Adrenal gland (tissue), 12 donors: ENCODE measurements around the gene CUL4A. TPM values are rescaled to one million over a fixed set of nuclear protein-coding genes. Genes with fewer than 3 reads are reported as not detected.

Source experiments
- DNase-seq, 7 donors: peaks; one replicate each; pipeline ENCODE4 v3.0.0-alpha.2; 2019 to 2020
- H3K27ac ChIP-seq, 5 donors: fragments of 200-600 bp; sonication (generic) in 4 of 5; 1 replicate in 3 of 5; 2 replicates in 2 of 5; pipeline versions ENCODE4 v1.5.1 to v1.8.0; 2016 to 2020; ENCODE audit warnings: mild to moderate bottlenecking in 1 of 5
- H3K27me3 ChIP-seq: fragments of 200-600 bp; 2 replicates; pipeline ENCODE4 v1.8.0; 2021
- H3K36me3 ChIP-seq, 2 donors: fragments of 200-600 bp; replicated peaks in 1 of 2; 1 replicate in 1 of 2; 2 replicates in 1 of 2; pipeline versions ENCODE4 v1.5.1 to v1.8.0; 2018 to 2022
- H3K4me1 ChIP-seq, 2 donors: fragments of 200-600 bp; replicated peaks in 1 of 2; 1 replicate in 1 of 2; 2 replicates in 1 of 2; pipeline versions ENCODE4 v1.5.1 to v1.8.0; 2018 to 2021
- H3K4me3 ChIP-seq, 4 donors: fragments of 200-600 bp; sonication (generic) in 3 of 4; one replicate each; pipeline ENCODE4 v1.5.1; 2016 to 2018
- H3K9me3 ChIP-seq, 3 donors: fragments of 200-600 bp; sonication (generic) in 1 of 3; replicated peaks in 1 of 3; 1 replicate in 2 of 3; 2 replicates in 1 of 3; pipeline versions ENCODE4 v1.5.1 to v1.8.0; 2016 to 2021
- POLR2A ChIP-seq, 2 donors: fragments of 450-650 bp; IDR thresholded peaks; one replicate each; pipeline ENCODE4 v1.6.1; 2017; ENCODE audit warnings: antibody characterized with exemption in 2 of 2, mild to moderate bottlenecking in 2 of 2, moderate library complexity in 1 of 2
- WGBS, 4 donors: extraction: QIAGEN DNeasy Blood & Tissue Kit in 2 of 4; methylation state at CpG; one replicate each; pipeline versions ENCODE4 v1.1.5 to v1.1.7; 2013 to 2017; 5-methylcytosine and 5-hydroxymethylcytosine counted together
- intact Hi-C, 2 donors: fragments of 100-400 bp; cut with DNase I; formaldehyde crosslinking; loops; one replicate each; pipeline versions ENCODE4 v1.14.1 to v1.15.0; 2022 to 2023
- polyA plus RNA-seq, 3 donors: library from polyadenylated mRNA; stranded (reverse); fragments of 200-250 nt in 2 of 3; fragments of 350-450 nt in 1 of 3; fragmentation: Illumina TruSeq in 1 of 3; extraction: RNeasy Lipid Tissue Mini Kit (QIAGEN cat#74804) in 1 of 3; gene quantifications; one replicate each; pipeline ENCODE4 v1.2.3, GENCODE V29; 2013 to 2014
- total RNA-seq, 9 donors: library from RNA; depleted of rRNA in 4 of 9; stranded (reverse); fragments of >200 nt in 4 of 9; fragments of 120-200 nt in 1 of 9; fragmentation: NEBNext Ultra II Directional in 1 of 9; extraction: Animal tissue kit (Norgen Biotek cat#: 25700) in 1 of 9; gene quantifications; one replicate each; pipeline versions ENCODE4 v1.1.0 to v1.2.4, GENCODE V29; 2013 to 2023
- TF ChIP-seq, protein P1 (sequence below), 6 experiments: fragments of 450-650 bp in 4 of 6; fragments of 200-600 bp in 2 of 6; sonication (generic) in 1 of 6; IDR thresholded peaks; 1 replicate in 5 of 6; 2 replicates in 1 of 6; pipeline versions ENCODE4 v1.5.1 to v1.8.0; 2016 to 2021; ENCODE audit warnings: antibody characterized with exemption in 6 of 6, mild to moderate bottlenecking in 2 of 6, moderate library complexity in 1 of 6
- donor health status: healthy with polysubstance abuse.
- donor health status: Bipolar disorder and iron deficiency.
- donor health status: DM: yes; HTN: yes; CAD: no.
- donor health status: DM: no; HTN: no; CAD: no.
- donor health status: DM: no; HTN: no; CAD: no.
- donor health status: DM: yes; HTN: yes; CAD: no.

CUL4A gene
- total and polyA plus RNA-seq, 12 donors: 27.6 to 90.4 (median 58.7) TPM

DNA sequence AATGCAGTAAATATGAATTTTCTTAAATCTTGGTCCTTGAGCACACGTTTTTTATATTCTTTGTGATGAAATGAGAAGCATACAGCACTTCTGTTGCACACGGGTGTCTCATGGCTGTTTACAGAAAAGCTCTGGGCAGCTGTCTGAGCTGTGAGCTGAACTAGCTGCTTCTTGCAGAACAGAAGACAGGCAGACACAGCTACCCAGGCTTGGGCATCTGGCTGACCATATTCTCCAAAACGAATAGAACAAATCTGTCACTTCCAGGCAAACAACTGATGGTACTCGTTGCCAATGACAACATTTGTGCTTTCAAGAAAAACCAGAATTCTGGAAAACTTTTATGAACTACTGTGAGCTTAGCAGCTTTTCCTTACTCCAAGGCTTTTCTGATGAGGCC, 17.1 kb upstream of the CUL4A start:
- no peak for DNase-seq
- H3K36me3 ChIP-seq: peaks cover 0 to 82% of the 10 kb centered on the region in 2 donors
- 66 to 85% (median 77%) methylated on average over 4 of the region's 4 CpGs for WGBS, 4 donors
- no peak overlapping the region for H3K27ac ChIP-seq
- no peak overlapping the region for H3K4me3 ChIP-seq
- no peaks in the 10 kb centered on the region for H3K9me3 ChIP-seq
- H3K4me1 ChIP-seq: peaks cover 0 to 6% of the 10 kb centered on the region in 2 donors
- intact Hi-C loops: no loop called here
- TF ChIP-seq, protein P1, sequence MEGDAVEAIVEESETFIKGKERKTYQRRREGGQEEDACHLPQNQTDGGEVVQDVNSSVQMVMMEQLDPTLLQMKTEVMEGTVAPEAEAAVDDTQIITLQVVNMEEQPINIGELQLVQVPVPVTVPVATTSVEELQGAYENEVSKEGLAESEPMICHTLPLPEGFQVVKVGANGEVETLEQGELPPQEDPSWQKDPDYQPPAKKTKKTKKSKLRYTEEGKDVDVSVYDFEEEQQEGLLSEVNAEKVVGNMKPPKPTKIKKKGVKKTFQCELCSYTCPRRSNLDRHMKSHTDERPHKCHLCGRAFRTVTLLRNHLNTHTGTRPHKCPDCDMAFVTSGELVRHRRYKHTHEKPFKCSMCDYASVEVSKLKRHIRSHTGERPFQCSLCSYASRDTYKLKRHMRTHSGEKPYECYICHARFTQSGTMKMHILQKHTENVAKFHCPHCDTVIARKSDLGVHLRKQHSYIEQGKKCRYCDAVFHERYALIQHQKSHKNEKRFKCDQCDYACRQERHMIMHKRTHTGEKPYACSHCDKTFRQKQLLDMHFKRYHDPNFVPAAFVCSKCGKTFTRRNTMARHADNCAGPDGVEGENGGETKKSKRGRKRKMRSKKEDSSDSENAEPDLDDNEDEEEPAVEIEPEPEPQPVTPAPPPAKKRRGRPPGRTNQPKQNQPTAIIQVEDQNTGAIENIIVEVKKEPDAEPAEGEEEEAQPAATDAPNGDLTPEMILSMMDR (IDR thresholded peaks at IDR 0.05): no peak
- no peak for TF ChIP-seq POLR2A (IDR thresholded peaks at IDR 0.05)
- H3K27me3 ChIP-seq: no peaks in the 10 kb centered on the region

DNA sequence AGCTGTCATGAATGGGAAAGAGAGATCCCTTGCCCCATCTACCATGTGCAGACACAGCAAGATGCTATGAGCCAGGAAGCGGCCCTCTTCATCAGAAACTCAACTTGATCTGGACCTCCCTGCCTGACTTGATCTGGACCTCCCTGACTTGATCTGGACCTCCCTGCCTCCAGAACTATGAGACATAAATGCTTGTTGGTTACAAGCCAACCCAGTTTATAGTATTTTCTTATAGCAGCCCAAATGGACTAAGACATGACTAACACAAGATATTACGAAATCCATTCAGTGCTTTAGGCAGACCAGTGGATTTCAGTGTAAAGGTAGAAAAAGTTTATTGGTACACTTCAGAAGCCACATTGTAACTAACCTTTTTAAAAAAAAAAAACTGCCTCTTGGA, 16.5 kb upstream of the CUL4A start:
- WGBS, 4 donors: 89 to 95% (median 94%) methylated on average over 2 of the region's 2 CpGs
- H3K36me3 ChIP-seq: peaks cover 0 to 86% of the 10 kb centered on the region in 2 donors
- TF ChIP-seq, protein P1 (IDR thresholded peaks at IDR 0.05): no peak
- TF ChIP-seq POLR2A (IDR thresholded peaks at IDR 0.05): no peak
- H3K27ac ChIP-seq: no peak overlapping the region
- intact Hi-C loops: no loop called here
- H3K9me3 ChIP-seq: no peaks in the 10 kb centered on the region
- no peaks in the 10 kb centered on the region for H3K27me3 ChIP-seq
- no peak for DNase-seq
- no peak overlapping the region for H3K4me3 ChIP-seq
- peaks cover 0 to 2% of the 10 kb centered on the region in 2 donors for H3K4me1 ChIP-seq

DNA sequence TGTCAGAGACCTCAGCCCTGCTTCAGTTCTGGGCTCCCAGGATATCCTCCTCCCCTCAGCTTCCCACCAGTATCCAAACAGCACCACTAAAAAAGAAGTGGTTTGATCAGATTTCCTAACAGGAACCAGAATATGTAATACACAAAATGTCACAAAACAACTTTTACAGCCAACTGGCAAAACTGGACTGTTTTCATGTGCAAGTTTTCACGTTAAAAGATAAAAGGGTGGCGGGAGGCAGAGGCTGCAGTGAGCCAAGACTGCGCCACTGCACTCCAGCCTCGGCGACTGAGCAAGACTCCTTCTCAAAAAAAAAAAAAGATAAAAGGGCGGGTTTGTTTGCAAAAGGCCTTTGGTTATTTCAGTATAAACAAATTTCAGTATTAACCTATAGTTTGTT, 14.1 kb upstream of the CUL4A start:
- Histone ChIP-seq H3K4me3 (no peak overlapping the region), H3K27ac (no peak overlapping the region), H3K9me3 (no peaks in the 10 kb centered on the region), H3K27me3 (no peaks in the 10 kb centered on the region), H3K36me3 (peaks cover 0 to 82% of the 10 kb centered on the region in 2 donors), H3K4me1 (no peaks in the 10 kb centered on the region)
- TF ChIP-seq, protein P1 (IDR thresholded peaks at IDR 0.05): no peak
- TF ChIP-seq POLR2A (IDR thresholded peaks at IDR 0.05): no peak
- 87 to 92% (median 90%) methylated on average over 6 of the region's 6 CpGs for WGBS, 4 donors
- intact Hi-C loops: no loop called here
- no peak for DNase-seq

DNA sequence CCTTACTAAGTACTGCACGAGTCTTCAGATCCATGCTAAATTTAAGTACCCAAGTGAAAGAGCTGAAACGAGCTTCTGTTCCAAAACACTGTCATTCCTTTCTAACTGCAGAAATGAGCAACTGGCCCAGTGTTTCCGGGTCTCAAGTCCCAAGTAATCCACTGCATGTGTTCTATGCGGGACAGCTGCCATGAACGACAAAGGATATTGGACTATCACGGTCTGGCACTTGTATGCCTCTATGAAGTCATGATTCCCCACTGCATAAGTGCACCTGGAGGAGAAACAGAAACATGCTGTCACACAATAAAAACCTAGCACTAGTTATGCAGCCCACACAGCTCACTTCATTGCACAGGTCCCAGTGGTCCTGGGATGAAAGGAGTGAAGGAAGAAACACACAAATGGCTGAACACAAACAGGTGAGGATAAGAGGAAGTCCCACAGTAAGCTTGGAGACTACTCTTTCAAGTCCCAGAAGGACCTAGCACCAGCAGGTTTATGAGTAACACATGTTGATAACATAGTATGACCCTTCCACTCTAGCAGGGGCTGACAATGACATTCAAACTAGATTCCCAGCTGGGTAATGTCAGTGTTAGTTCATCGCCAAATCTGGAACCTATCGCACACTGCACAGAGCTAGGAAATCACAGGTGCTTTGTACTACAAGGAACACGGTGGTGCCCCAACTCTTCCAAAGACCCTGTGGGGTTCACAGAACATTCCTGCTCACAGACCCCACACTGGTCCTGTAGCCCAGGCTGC, 12.3 kb upstream of the CUL4A start:
- H3K9me3 ChIP-seq: no peaks in the 10 kb centered on the region
- H3K27ac ChIP-seq: no peak overlapping the region
- 87 to 94% (median 92%) methylated on average over 9 of the region's 9 CpGs for WGBS, 4 donors
- H3K36me3 ChIP-seq: peaks cover 0 to 68% of the 10 kb centered on the region in 2 donors
- intact Hi-C loops: no loop called here
- H3K27me3 ChIP-seq: no peaks in the 10 kb centered on the region
- no peak overlapping the region for H3K4me3 ChIP-seq
- TF ChIP-seq, protein P1 (IDR thresholded peaks at IDR 0.05): no peak
- no peak for TF ChIP-seq POLR2A (IDR thresholded peaks at IDR 0.05)
- DNase-seq: no peak
- H3K4me1 ChIP-seq: no peaks in the 10 kb centered on the region
